Esophagus muscularis mucosa (tissue), 4 donors: ENCODE data around the gene ETV6.

Source experiments
- EP300 ChIP-seq: sonication (generic); formaldehyde crosslinking; IDR thresholded peaks from one replicate; pipeline ENCODE4 v1.6.1; 2017; ENCODE audit warnings: antibody characterized with exemption
- POLR2A ChIP-seq: fragments of 450-650 bp; IDR thresholded peaks from one replicate; pipeline ENCODE4 v1.6.1; 2017; ENCODE audit warnings: antibody characterized with exemption, moderate library complexity, mild to moderate bottlenecking, low read depth
- POLR2AphosphoS5 ChIP-seq, 2 donors: sonication (generic); formaldehyde crosslinking; IDR thresholded peaks; one replicate each; pipeline ENCODE4 v1.6.1; 2017; ENCODE audit warnings: antibody characterized with exemption in 2 of 2
- TF ChIP-seq, protein P1 (sequence below), 3 experiments: fragments of 200-600 bp in 2 of 3; fragments of 450-650 bp in 1 of 3; sonication (generic) in 2 of 3; IDR thresholded peaks; one replicate each; pipeline ENCODE4 v1.5.1; 2017 to 2019; ENCODE audit warnings: antibody characterized with exemption in 3 of 3, mild to moderate bottlenecking in 2 of 3, moderate library complexity in 1 of 3

DNA sequence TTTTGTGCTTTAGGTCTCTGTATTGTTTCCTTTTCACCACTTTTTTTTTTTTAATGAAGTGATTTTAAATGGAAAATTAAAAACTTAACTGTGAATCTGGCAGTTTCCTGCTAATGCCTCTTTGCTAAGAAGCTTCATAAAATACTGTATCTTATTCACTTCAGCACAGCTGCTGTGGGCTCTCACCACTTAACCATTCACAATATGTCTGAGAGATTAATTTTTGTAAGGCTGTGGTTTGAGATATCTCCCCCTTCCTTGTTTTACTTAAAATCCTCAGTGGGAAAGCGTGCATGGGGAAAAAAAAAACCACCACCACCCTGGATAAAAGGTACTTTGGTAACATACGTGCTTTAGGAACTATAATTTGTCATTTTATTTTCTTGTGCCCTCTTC is 115.9 kb downstream of the ETV6 start:
- TF ChIP-seq, protein P1, sequence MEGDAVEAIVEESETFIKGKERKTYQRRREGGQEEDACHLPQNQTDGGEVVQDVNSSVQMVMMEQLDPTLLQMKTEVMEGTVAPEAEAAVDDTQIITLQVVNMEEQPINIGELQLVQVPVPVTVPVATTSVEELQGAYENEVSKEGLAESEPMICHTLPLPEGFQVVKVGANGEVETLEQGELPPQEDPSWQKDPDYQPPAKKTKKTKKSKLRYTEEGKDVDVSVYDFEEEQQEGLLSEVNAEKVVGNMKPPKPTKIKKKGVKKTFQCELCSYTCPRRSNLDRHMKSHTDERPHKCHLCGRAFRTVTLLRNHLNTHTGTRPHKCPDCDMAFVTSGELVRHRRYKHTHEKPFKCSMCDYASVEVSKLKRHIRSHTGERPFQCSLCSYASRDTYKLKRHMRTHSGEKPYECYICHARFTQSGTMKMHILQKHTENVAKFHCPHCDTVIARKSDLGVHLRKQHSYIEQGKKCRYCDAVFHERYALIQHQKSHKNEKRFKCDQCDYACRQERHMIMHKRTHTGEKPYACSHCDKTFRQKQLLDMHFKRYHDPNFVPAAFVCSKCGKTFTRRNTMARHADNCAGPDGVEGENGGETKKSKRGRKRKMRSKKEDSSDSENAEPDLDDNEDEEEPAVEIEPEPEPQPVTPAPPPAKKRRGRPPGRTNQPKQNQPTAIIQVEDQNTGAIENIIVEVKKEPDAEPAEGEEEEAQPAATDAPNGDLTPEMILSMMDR (IDR thresholded peaks at IDR 0.05), result no peak
- no peak for TF ChIP-seq POLR2A
- no peak for TF ChIP-seq EP300
- TF ChIP-seq POLR2AphosphoS5 (IDR thresholded peaks at IDR 0.05), result no peak
